Ovary (tissue), 3 donors: Measurements from ENCODE around the gene CYTH1.

Experiments
- EP300 ChIP-seq: sonication (generic); formaldehyde crosslinking; IDR thresholded peaks from one replicate; pipeline ENCODE4 v1.6.1; 2017; ENCODE audit warnings: antibody characterized with exemption
- POLR2A ChIP-seq: fragments of 450-650 bp; IDR thresholded peaks from one replicate; pipeline ENCODE4 v1.6.1; 2017; ENCODE audit warnings: antibody characterized with exemption, mild to moderate bottlenecking, moderate library complexity
- TF ChIP-seq, protein P1 (sequence below), 3 donors: fragments of 450-650 bp in 2 of 3; fragments of 200-600 bp in 1 of 3; IDR thresholded peaks; one replicate each; pipeline versions ENCODE4 v1.5.1 to v1.8.0; 2016 to 2022; ENCODE audit warnings: antibody characterized with exemption in 3 of 3, mild to moderate bottlenecking in 1 of 3
- donor health status: DM: no; HTN: no; CAD: no.

GRCh38 chr17:78726513-78726912 lies 55.6 kb downstream of the CYTH1 start:
- TF ChIP-seq, protein P1, sequence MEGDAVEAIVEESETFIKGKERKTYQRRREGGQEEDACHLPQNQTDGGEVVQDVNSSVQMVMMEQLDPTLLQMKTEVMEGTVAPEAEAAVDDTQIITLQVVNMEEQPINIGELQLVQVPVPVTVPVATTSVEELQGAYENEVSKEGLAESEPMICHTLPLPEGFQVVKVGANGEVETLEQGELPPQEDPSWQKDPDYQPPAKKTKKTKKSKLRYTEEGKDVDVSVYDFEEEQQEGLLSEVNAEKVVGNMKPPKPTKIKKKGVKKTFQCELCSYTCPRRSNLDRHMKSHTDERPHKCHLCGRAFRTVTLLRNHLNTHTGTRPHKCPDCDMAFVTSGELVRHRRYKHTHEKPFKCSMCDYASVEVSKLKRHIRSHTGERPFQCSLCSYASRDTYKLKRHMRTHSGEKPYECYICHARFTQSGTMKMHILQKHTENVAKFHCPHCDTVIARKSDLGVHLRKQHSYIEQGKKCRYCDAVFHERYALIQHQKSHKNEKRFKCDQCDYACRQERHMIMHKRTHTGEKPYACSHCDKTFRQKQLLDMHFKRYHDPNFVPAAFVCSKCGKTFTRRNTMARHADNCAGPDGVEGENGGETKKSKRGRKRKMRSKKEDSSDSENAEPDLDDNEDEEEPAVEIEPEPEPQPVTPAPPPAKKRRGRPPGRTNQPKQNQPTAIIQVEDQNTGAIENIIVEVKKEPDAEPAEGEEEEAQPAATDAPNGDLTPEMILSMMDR (IDR thresholded peaks at IDR 0.05) = no peak
- no peak for TF ChIP-seq POLR2A
- no peak for TF ChIP-seq EP300
